GM12892 (cell line): ENCODE data around the gene IL13RA2.

Experiments
- POLR2AphosphoS5 ChIP-seq: IDR thresholded peaks from 2 replicates; pipeline ENCODE4 v1.6.1; 2011; ENCODE audit warnings: low read depth, low read length, control low read depth
- TAF1 ChIP-seq: IDR thresholded peaks from 2 replicates; pipeline ENCODE4 v1.6.1; 2011; ENCODE audit warnings: low read depth, mild to moderate bottlenecking, control low read depth, low read length, borderline replicate concordance

DNA sequence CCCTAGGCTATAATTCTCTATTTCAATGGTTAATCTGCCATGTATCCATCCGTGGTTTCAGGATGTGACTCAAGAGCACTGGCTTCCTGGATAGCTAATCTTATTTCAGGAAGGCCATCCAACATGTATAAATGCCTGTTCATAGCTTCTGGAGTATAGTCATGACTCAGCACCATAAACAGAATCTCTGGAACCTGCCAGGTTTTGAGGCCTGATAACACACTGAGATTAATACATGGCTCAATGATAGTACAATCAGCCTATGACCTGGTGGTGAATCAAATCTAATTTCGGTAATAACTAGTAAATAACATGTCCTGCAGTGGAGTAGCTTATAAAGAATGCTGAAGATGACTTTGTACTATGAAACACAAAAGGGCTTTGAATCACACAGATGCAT, 5.7 kb upstream of the IL13RA2 start:
- TF ChIP-seq POLR2AphosphoS5: no peak
- TF ChIP-seq TAF1: no peak
